Placental pericyte (primary cell): ENCODE results near the gene TGM2. TPM values are rescaled to one million over a fixed set of nuclear protein-coding genes. Genes with fewer than 3 reads are reported as not detected.

ENCODE experiments used
- small RNA-seq: library from RNA; depleted of rRNA; stranded (forward); fragments of <200 nt; gene quantifications from one replicate; pipeline ENCODE3, GENCODE V24; 2012; ENCODE audit warnings: low replicate concordance
- total RNA-seq: library from RNA; depleted of rRNA; stranded (reverse); fragments of >200 nt; gene quantifications from 2 replicates; pipeline ENCODE4 v1.2.3, GENCODE V29; 2012

TGM2 gene
- total RNA-seq: 1,446 and 1,516 TPM in 2 replicates

DNA sequence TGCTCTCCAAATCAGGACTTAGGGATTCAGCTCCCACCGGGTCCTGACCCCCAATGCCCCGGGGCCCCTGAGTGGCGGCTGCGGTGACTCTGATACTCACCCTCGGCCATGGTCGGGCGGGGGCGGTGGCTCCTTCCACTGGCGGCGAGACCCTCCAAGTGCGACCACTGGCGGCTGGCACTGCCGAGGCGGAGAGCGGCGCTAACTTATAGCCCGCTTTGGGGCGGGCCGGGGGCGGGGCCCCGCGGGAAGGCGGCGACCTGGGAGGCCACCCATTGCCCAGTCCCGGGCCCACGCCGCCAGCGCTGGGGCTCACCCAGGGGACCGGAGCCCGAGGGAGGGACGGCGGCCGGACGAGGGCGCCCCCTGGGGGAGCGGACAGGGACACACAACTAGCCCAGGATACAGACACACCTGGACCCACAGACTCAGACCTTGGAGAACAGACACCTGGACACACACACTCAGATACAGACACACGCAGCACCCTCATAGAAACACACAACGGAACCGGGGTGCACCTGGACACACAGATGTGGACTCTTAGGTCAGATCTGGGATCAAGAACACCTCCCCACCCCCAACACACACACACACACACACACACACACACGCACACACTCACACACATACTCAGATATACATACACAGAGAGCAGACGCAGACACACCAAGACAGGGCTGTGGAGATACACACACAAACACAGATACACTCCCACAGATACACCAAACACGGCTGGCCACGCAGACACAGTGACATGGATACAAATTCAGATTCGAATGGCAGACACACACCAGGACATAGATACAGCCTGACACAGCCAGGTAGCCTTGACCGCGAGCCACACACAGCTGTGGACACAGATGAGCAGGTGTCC lies at the start of gene TGM2:
TSS of gene TGM2 (minus strand) at position 182 of the 877 bp plus-strand sequence. CDS start at position 110, 72 bp downstream.

Small RNAs within 50 kb of the gene (small RNA-seq; reads per million reads assigned to genes)
- gene RN7SL237P: not detected

Other genes starting within 250 kb of the TGM2 start
- gene TTI1, start 131.8 kb downstream of the TGM2 start, total RNA-seq: 13.1 and 27.9 TPM in 2 replicates
- gene RPRD1B, start 131.5 kb downstream of the TGM2 start, total RNA-seq: 21.4 and 29.5 TPM in 2 replicates
- gene KIAA1755, start 95.5 kb upstream of the TGM2 start, total RNA-seq: 0.22 and 1.7 TPM in 2 replicates
- gene BPI, start 138.9 kb upstream of the TGM2 start, total RNA-seq: not detected in 2 replicates
- gene LBP, start 181.2 kb upstream of the TGM2 start, total RNA-seq: not detected in 2 replicates